Ascending aorta (tissue), 2 donors: ENCODE results near the gene PHLDA3. TPM values are rescaled to one million over a fixed set of nuclear protein-coding genes. Genes with fewer than 3 reads are reported as not detected.
A peak's percentile ranks its signal among the peaks of the same experiment; 100 is the strongest.

Experiments used
- DNase-seq, 2 donors: peaks; one replicate each; pipeline ENCODE4 v3.0.0-alpha.2; 2019; ENCODE audit warnings: low spot score in 2 of 2
- H3K27ac ChIP-seq, 2 donors: fragments of 200-600 bp; sonication (generic); one replicate each; pipeline ENCODE4 v1.5.1; 2016 to 2017; ENCODE audit warnings: mild to moderate bottlenecking in 1 of 2
- H3K27me3 ChIP-seq: fragments of 200-600 bp; sonication (generic); one replicate; pipeline ENCODE4 v1.5.1; 2017
- H3K36me3 ChIP-seq, 2 donors: fragments of 200-600 bp; sonication (generic); one replicate each; pipeline ENCODE4 v1.5.1; 2016
- H3K4me1 ChIP-seq, 2 donors: fragments of 200-600 bp; sonication (generic); one replicate each; pipeline ENCODE4 v1.5.1; 2016 to 2017; ENCODE audit warnings: mild to moderate bottlenecking in 1 of 2
- H3K4me3 ChIP-seq, 2 donors: fragments of 200-600 bp; sonication (generic); one replicate each; pipeline ENCODE4 v1.5.1; 2016 to 2017; ENCODE audit warnings: mild to moderate bottlenecking in 1 of 2
- H3K9me3 ChIP-seq, 2 donors: fragments of 200-600 bp; sonication (generic); one replicate each; pipeline ENCODE4 v1.5.1; 2016
- CTCF ChIP-seq, 3 experiments: fragments of 200-600 bp in 2 of 3; fragments of 450-650 bp in 1 of 3; sonication (generic) in 2 of 3; IDR thresholded peaks; one replicate each; pipeline ENCODE4 v1.5.1; 2016 to 2019; ENCODE audit warnings: antibody characterized with exemption in 3 of 3, mild to moderate bottlenecking in 1 of 3, moderate library complexity in 1 of 3
- intact Hi-C: fragments of 100-400 bp; cut with DNase I; formaldehyde crosslinking; loops from one replicate; pipeline ENCODE4 v1.15.1; 2023
- total RNA-seq: library from RNA; depleted of rRNA; stranded (reverse); fragments of >200 nt; gene quantifications from one replicate; pipeline ENCODE4 v1.1.0, GENCODE V29; 2016

PHLDA3 gene
- total RNA-seq = 111 TPM

- H3K27me3 ChIP-seq = no peaks in the 10 kb centered on the region
- H3K9me3 ChIP-seq = no peaks in the 10 kb centered on the region
- peak; percentile 80 to 97 for DNase-seq
- TF ChIP-seq CTCF (IDR thresholded peaks at IDR 0.05) = no peak
- intact Hi-C loops = no loop called here
- H3K27ac ChIP-seq = peak within 1 kb of the TSS; percentile 95 to 97
- H3K4me3 ChIP-seq = peak within 1 kb of the TSS; percentile 90 to 91
- H3K36me3 ChIP-seq = peaks cover 16 to 20% of the 10 kb centered on the region in 2 donors
- peaks cover 0 to 20% of the 10 kb centered on the region in 2 donors for H3K4me1 ChIP-seq
Measured at GRCh38 chr1:201468844-201469644, at the start of gene PHLDA3. TSS of gene PHLDA3 (minus strand) at chr1:201469188. CDS start at chr1:201468786, 402 bp downstream.

- Histone ChIP-seq H3K9me3 (no peaks in the 10 kb centered on the region), H3K27ac (no peak overlapping the region), H3K4me3 (no peak overlapping the region), H3K36me3 (no peaks in the 10 kb centered on the region), H3K4me1 (no peaks in the 10 kb centered on the region), H3K27me3 (no peaks in the 10 kb centered on the region)
- TF ChIP-seq CTCF (IDR thresholded peaks at IDR 0.05) = no peak
- intact Hi-C loops = loop anchor here (10.0 kb wide), 1 partner anchor 263 kb away; no protein-coding TSS in a partner anchor
- no peak for DNase-seq
Measured at GRCh38 chr1:201518071-201518470, 49.1 kb upstream of the PHLDA3 start.

- H3K9me3 ChIP-seq = no peaks in the 10 kb centered on the region
- no peaks in the 10 kb centered on the region for H3K36me3 ChIP-seq
- H3K27ac ChIP-seq = no peak overlapping the region
- no peak for DNase-seq
- TF ChIP-seq CTCF (IDR thresholded peaks at IDR 0.05) = no peak
- no peaks in the 10 kb centered on the region for H3K27me3 ChIP-seq
- H3K4me3 ChIP-seq = no peak overlapping the region
- intact Hi-C loops = loop anchor here (10.0 kb wide), 1 partner anchor 263 kb away; no protein-coding TSS in a partner anchor
- H3K4me1 ChIP-seq = peaks cover 2 to 3% of the 10 kb centered on the region in 2 donors
Measured at GRCh38 chr1:201517631-201518030, 48.6 kb upstream of the PHLDA3 start.

GRCh38 chr1:201516511-201517127 is 47.6 kb upstream of the PHLDA3 start:
- intact Hi-C loops = loop anchor here (10.0 kb wide), 1 partner anchor 262 kb away; no protein-coding TSS in a partner anchor
- H3K36me3 ChIP-seq = no peaks in the 10 kb centered on the region
- DNase-seq = no peak

GRCh38 chr1:201515895-201516294 is 46.9 kb upstream of the PHLDA3 start:
- no peaks in the 10 kb centered on the region for H3K27me3 ChIP-seq
- no peak overlapping the region for H3K27ac ChIP-seq
- intact Hi-C loops = loop anchor here (10.0 kb wide), 1 partner anchor 261 kb away; no protein-coding TSS in a partner anchor
- H3K9me3 ChIP-seq = no peaks in the 10 kb centered on the region
- TF ChIP-seq CTCF (IDR thresholded peaks at IDR 0.05) = no peak
- H3K4me3 ChIP-seq = no peak overlapping the region
- no peaks in the 10 kb centered on the region for H3K36me3 ChIP-seq
- H3K4me1 ChIP-seq = peaks cover 9 to 17% of the 10 kb centered on the region in 2 donors
- DNase-seq = no peak

More at GRCh38 chr1:201516511-201517127, 47.6 kb upstream of the PHLDA3 start:
- peaks cover 9 to 13% of the 10 kb centered on the region in 2 donors for H3K4me1 ChIP-seq
- no peaks in the 10 kb centered on the region for H3K9me3 ChIP-seq
- H3K27ac ChIP-seq = no peak overlapping the region
- H3K4me3 ChIP-seq = no peak overlapping the region
- TF ChIP-seq CTCF (IDR thresholded peaks at IDR 0.05) = no peak
- no peaks in the 10 kb centered on the region for H3K27me3 ChIP-seq
